PFSK-1 (cell line): ENCODE measurements around the gene CCIN.

Experiments
- FOXP2 ChIP-seq: optimal IDR thresholded peaks from 2 replicates; pipeline ENCODE3; 2011; ENCODE audit warnings: borderline replicate concordance, control low read depth, inconsistent platforms; ENCODE audit not compliant: insufficient read depth; ENCODE audit errors: extremely low read length, extremely low read depth
- POLR2AphosphoS5 ChIP-seq: IDR thresholded peaks from 2 replicates; pipeline ENCODE4 v1.6.1; 2012; ENCODE audit warnings: low read depth, mild to moderate bottlenecking, control low read depth, low read length, moderate library complexity
- REST ChIP-seq, 2 experiments: IDR thresholded peaks; 2 replicates each; pipeline versions ENCODE4 v1.6.1 to v1.8.0; 2011 to 2012; ENCODE audit warnings: low read depth in 2 of 2, low read length in 2 of 2, control low read depth in 1 of 2, inconsistent platforms in 1 of 2, mild to moderate bottlenecking in 1 of 2, moderate library complexity in 1 of 2; ENCODE audit not compliant: insufficient read depth in 1 of 2
- SIN3A ChIP-seq: IDR thresholded peaks from 2 replicates; pipeline ENCODE4 v1.6.1; 2012; ENCODE audit warnings: mild to moderate bottlenecking, low read length, moderate library complexity, borderline replicate concordance; ENCODE audit not compliant: insufficient read depth
- TAF1 ChIP-seq: IDR thresholded peaks from 2 replicates; pipeline ENCODE4 v1.6.1; 2012; ENCODE audit warnings: low read length, control low read depth, borderline replicate concordance; ENCODE audit not compliant: insufficient read depth

- TF ChIP-seq POLR2AphosphoS5 (no peak), REST (IDR thresholded peaks at IDR 0.05; ENCODE audit: insufficient read depth in 1 of 2, low read depth in 2 of 2, low read length in 2 of 2) (no peak), SIN3A (no peak), TAF1 (no peak), FOXP2 (no peak)
Observed at GRCh38 chr9:36129139-36129538, 40.0 kb upstream of the CCIN start.
